ENCODE measurements around the gene LHFPL3. TPM values are rescaled to one million over a fixed set of nuclear protein-coding genes. Genes with fewer than 3 reads are reported as not detected.

LHFPL3 gene
- total RNA-seq, 1 donor from 2014 or later = not detected

GRCh38 chr7:104453190-104453589 lies 124.8 kb downstream of the LHFPL3 start:
- no peak for TF ChIP-seq CTCF (IDR thresholded peaks at IDR 0.05; ENCODE audit: unreplicated experiment)
- Mint-ChIP-seq H3K27me3 (no peaks in the 10 kb centered on the region), H3K36me3 (ENCODE audit: insufficient read depth) (no peaks in the 10 kb centered on the region), H3K4me3 (ENCODE audit: low read depth) (no peak overlapping the region), H3K4me1 (ENCODE audit: low read depth) (no peaks in the 10 kb centered on the region), H3K27ac (no peak overlapping the region), H3K9me3 (ENCODE audit: low read depth) (no peaks in the 10 kb centered on the region)
- no peak for DNase-seq (ENCODE audit: low spot score, unreplicated experiment)

- Mint-ChIP-seq H3K9me3 (ENCODE audit: low read depth) (peaks cover 33% of the 10 kb centered on the region), H3K27me3 (no peaks in the 10 kb centered on the region), H3K27ac (no peak overlapping the region), H3K4me1 (ENCODE audit: low read depth) (no peaks in the 10 kb centered on the region), H3K36me3 (ENCODE audit: insufficient read depth) (no peaks in the 10 kb centered on the region), H3K4me3 (ENCODE audit: low read depth) (no peak overlapping the region)
- DNase-seq (ENCODE audit: low spot score, unreplicated experiment) = no peak
- TF ChIP-seq CTCF (IDR thresholded peaks at IDR 0.05; ENCODE audit: unreplicated experiment) = no peak
These were observed 130.5 kb downstream of the LHFPL3 start for GRCh38 chr7:104458875-104459274.

GRCh38 chr7:104469166-104469820 lies 140.9 kb downstream of the LHFPL3 start:
- H3K9me3 Mint-ChIP-seq (ENCODE audit: low read depth) = peaks cover 11% of the 10 kb centered on the region
- H3K4me1 Mint-ChIP-seq (ENCODE audit: low read depth) = no peaks in the 10 kb centered on the region
- H3K27ac Mint-ChIP-seq = no peak overlapping the region
- no peaks in the 10 kb centered on the region for H3K36me3 Mint-ChIP-seq (ENCODE audit: insufficient read depth)
- peaks cover 7% of the 10 kb centered on the region for H3K27me3 Mint-ChIP-seq
- H3K4me3 Mint-ChIP-seq (ENCODE audit: low read depth) = no peak overlapping the region
- DNase-seq (ENCODE audit: low spot score, unreplicated experiment) = no peak
- TF ChIP-seq CTCF (IDR thresholded peaks at IDR 0.05; ENCODE audit: unreplicated experiment) = no peak

- H3K36me3 Mint-ChIP-seq (ENCODE audit: insufficient read depth) = no peaks in the 10 kb centered on the region
- H3K4me3 Mint-ChIP-seq (ENCODE audit: low read depth) = no peak overlapping the region
- no peak for DNase-seq (ENCODE audit: low spot score, unreplicated experiment)
- H3K9me3 Mint-ChIP-seq (ENCODE audit: low read depth) = no peaks in the 10 kb centered on the region
- no peak overlapping the region for H3K27ac Mint-ChIP-seq
- no peaks in the 10 kb centered on the region for H3K4me1 Mint-ChIP-seq (ENCODE audit: low read depth)
- TF ChIP-seq CTCF (IDR thresholded peaks at IDR 0.05; ENCODE audit: unreplicated experiment) = no peak
- peaks cover 18% of the 10 kb centered on the region for H3K27me3 Mint-ChIP-seq
These were observed 152.1 kb downstream of the LHFPL3 start for GRCh38 chr7:104480529-104480928.

GRCh38 chr7:104482362-104483037 lies 154.1 kb downstream of the LHFPL3 start:
- H3K27ac Mint-ChIP-seq = no peak overlapping the region
- peaks cover 15% of the 10 kb centered on the region for H3K27me3 Mint-ChIP-seq
- H3K4me1 Mint-ChIP-seq (ENCODE audit: low read depth) = no peaks in the 10 kb centered on the region
- TF ChIP-seq CTCF (IDR thresholded peaks at IDR 0.05; ENCODE audit: unreplicated experiment) = no peak
- H3K36me3 Mint-ChIP-seq (ENCODE audit: insufficient read depth) = no peaks in the 10 kb centered on the region
- H3K4me3 Mint-ChIP-seq (ENCODE audit: low read depth) = no peak overlapping the region
- no peaks in the 10 kb centered on the region for H3K9me3 Mint-ChIP-seq (ENCODE audit: low read depth)
- DNase-seq (ENCODE audit: low spot score, unreplicated experiment) = no peak
